GM12872 (cell line): ENCODE results near the gene SLC26A1.

Experiments used
- TF ChIP-seq, protein P1 (sequence below): IDR thresholded peaks from 3 replicates; pipeline ENCODE4 v1.5.1; 2011; ENCODE audit warnings: low read depth, mild to moderate bottlenecking, low read length, moderate library complexity; ENCODE audit not compliant: insufficient read depth

The SLC26A1 gene

DNA sequence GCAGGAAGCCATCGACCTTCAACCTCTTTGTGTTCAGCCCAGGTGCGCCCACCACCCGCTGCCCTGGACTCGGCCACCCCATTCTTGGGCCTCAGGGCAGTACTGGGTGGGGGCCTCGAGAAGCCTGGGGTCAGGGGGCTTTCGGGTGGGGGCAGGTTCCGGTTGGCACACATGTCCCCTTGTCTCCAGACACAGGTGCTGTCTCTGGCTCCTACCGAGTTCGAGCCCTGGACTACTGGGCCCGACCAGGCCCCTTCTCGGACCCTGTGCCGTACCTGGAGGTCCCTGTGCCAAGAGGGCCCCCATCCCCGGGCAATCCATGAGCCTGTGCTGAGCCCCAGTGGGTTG lies 10.8 kb upstream of the SLC26A1 start:
- TF ChIP-seq, protein P1, sequence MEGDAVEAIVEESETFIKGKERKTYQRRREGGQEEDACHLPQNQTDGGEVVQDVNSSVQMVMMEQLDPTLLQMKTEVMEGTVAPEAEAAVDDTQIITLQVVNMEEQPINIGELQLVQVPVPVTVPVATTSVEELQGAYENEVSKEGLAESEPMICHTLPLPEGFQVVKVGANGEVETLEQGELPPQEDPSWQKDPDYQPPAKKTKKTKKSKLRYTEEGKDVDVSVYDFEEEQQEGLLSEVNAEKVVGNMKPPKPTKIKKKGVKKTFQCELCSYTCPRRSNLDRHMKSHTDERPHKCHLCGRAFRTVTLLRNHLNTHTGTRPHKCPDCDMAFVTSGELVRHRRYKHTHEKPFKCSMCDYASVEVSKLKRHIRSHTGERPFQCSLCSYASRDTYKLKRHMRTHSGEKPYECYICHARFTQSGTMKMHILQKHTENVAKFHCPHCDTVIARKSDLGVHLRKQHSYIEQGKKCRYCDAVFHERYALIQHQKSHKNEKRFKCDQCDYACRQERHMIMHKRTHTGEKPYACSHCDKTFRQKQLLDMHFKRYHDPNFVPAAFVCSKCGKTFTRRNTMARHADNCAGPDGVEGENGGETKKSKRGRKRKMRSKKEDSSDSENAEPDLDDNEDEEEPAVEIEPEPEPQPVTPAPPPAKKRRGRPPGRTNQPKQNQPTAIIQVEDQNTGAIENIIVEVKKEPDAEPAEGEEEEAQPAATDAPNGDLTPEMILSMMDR: no peak

DNA sequence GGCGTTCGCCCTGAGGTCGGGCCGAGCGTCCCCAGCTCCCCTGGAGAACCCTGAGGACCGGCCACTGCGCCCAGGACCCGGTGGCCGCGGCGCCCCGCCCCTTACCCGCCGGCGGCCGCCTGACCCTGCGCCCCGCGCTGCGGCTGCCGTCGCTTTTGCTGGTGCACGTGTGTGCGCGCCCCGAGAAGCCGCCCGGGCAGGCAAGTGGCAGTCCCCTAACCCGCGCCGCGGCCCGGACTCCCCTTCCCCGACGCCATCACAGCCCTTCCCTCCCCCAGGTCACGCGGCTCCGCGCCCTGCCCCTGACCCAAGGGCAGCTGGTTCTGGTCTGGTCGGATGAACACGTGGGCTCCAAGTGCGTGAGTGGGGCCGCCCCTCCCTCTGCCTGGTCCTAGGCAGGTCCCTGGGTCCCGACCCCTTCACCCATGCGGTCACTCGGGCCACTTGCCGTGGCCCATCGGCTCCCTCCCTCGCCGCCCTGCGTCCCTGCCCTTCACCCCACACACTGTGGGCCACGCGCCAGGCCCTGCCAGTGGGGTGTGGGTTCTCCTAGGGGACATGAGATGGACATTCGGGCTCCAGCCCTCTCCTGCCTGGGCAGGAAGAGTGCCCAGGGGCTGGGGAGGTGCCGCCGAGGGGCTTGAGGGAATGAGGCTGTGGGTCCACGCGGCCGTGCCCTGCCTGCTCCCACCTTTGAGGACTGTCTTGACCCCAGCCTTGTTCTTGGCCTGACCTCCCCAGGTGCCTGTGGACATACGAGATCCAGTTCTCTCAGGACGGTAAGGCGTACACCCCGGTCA lies 10.3 kb upstream of the SLC26A1 start:
- TF ChIP-seq, protein P1: no peak

DNA sequence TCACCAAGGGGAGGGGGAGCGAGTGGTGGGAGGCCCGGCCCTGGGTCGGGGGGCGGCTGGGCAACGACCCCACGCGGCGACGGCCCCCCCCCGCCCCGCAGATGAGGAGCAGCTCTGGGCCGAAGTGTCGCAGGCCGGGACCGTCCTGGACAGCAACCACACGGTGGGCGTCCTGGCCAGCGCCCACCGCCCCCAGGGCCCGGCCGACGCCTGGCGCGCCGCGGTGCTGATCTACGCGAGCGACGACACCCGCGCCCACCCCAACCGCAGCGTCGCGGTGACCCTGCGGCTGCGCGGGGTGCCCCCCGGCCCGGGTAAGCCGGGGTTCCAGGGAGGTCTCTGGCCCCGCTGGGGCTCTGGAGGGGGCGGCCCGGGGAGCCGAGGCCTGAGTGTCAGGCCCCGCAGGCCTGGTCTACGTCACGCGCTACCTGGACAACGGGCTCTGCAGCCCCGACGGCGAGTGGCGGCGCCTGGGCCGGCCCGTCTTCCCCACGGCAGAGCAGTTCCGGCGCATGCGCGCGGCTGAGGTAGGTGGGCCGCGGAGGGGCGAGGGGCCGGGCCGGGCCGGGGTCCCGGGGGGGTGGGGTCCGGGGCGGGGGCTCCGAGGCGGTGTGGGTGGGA lies 9.5 kb upstream of the SLC26A1 start:
- TF ChIP-seq, protein P1: no peak

DNA sequence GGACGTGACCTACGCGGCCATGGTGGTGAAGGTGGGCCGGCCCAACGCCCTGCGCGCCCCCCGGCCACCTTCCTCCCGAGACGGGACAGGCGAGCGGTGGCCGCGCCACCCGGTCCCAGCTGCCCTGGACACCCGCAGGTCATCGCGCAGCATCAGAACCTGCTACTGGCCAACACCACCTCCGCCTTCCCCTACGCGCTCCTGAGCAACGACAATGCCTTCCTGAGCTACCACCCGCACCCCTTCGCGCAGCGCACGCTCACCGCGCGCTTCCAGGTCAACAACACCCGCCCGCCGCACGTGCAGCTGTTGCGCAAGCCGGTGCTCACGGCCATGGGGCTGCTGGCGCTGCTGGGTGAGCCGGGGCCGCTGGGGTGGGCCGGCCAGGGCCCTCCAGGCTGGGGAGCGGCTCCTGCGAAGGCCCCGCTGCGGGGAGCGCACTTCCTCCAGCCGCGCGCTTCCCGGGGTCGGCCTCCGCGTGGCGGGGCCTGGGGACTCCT lies 9.0 kb upstream of the SLC26A1 start:
- TF ChIP-seq, protein P1: no peak

DNA sequence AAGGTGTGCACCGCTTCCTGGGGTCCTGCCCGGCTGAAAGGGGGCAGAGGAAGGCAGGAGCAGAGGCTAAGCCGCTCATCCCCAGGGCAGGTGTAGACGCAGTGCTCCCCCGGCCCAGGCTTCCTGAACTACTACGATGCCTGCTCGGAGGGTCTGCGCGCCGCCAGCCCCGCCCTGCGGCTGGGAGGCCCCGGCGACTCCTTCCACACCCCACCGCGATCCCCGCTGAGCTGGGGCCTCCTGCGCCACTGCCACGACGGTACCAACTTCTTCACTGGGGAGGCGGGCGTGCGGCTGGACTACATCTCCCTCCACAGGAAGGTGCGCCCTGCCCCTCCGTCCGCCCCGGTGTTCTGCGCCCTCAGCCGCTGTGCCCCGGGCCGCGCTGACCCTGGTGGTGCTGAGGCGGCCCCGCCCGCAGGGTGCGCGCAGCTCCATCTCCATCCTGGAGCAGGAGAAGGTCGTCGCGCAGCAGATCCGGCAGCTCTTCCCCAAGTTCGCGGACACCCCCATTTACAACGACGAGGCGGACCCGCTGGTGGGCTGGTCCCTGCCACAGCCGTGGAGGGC lies 8.4 kb upstream of the SLC26A1 start:
- TF ChIP-seq, protein P1: no peak

DNA sequence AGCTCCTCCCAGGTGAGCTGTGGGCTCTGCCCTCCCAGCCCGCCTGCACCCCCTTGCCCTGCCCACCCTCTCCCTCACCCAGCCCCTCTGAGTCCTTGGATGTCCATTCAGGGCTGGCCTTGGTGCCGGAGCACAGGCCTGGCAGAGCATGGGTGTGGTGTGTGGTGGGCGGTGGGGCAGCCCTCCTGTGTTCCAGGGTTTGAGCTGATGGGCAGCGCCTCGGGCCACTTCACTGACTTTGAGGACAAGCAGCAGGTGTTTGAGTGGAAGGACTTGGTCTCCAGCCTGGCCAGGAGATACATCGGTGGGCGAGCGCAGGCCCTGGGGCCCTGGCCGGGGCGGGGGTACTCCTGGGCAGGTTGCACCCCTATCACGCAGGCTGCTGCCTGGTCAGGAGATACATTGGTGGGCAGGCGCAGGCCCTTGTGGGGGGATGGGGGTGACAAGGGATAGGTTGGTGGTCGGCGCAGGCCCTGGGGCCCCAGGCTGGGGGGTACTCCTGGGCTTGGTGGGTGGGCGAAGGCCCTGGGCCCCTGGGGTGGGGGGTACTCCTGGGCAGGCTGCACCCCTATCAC lies 7.6 kb upstream of the SLC26A1 start:
- TF ChIP-seq, protein P1: no peak

DNA sequence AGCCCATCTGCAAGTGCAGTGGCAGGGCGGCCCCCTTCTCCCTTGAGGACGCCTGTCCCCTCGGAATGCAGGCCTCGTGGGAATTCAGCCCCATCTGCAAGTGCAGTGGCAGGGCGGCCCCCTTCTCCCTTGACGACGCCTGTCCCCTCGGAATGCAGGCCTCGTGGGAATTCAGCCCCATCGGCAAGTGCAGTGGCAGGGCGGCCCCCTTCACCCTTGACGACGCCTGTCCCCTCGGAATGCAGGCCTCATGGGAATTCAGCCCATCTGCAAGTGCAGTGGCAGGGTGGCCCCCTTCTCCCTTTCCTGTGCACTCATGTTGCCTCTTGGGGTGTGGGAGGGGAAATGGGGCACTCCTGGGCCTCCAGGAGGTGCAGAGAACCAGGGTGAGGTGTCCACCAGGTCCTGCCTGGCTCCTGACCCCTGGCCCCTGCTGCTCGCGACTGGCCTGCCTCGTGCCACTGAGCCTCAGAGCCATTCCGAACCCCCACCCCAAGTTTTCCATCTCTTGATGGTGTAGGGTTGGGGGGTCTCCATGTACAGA lies 6.8 kb upstream of the SLC26A1 start:
- TF ChIP-seq, protein P1: no peak
